Left colon (tissue), 2 donors: ENCODE data around the gene TOM1L2. TPM values are rescaled to one million over a fixed set of nuclear protein-coding genes. Genes with fewer than 3 reads are reported as not detected.
"Not testable (repeated sequence)": the region's sequence is repeated elsewhere in the genome, so short reads cannot be mapped to it uniquely, and the experiment has no call there.

Experiments
- ATAC-seq: fragments of 200-7000 bp; cut with Tn5 transposase; one replicate; pipeline ENCODE4 v1.9.1; 2020; ENCODE audit warnings: mild to moderate bottlenecking, moderate library complexity
- DNase-seq, 2 donors: peaks; one replicate each; pipeline ENCODE4 v3.0.0-alpha.2; 2020
- intact Hi-C, 2 donors: fragments of 100-400 bp; cut with DNase I in 1 of 2; cut with micrococcal nuclease in 1 of 2; formaldehyde crosslinking; loops; one replicate each; pipeline versions ENCODE4 v1.11.2 to v1.14.0; 2022; cut with DNase I, micrococcal nuclease
- total RNA-seq, 2 donors: library from RNA; stranded (reverse); fragmentation: NEBNext Ultra II Directional; extraction: Animal tissue kit (Norgen Biotek cat#: 25700); gene quantifications; one replicate each; pipeline ENCODE4 v1.2.1, GENCODE V29; 2021
- donor health status: DM: no; HTN: no; CAD: no.
- donor health status: DM: yes; HTN: yes; CAD: no.

Gene TOM1L2
- total RNA-seq, 2 donors from 2014 or later = 55.5 to 72.9 TPM

DNA sequence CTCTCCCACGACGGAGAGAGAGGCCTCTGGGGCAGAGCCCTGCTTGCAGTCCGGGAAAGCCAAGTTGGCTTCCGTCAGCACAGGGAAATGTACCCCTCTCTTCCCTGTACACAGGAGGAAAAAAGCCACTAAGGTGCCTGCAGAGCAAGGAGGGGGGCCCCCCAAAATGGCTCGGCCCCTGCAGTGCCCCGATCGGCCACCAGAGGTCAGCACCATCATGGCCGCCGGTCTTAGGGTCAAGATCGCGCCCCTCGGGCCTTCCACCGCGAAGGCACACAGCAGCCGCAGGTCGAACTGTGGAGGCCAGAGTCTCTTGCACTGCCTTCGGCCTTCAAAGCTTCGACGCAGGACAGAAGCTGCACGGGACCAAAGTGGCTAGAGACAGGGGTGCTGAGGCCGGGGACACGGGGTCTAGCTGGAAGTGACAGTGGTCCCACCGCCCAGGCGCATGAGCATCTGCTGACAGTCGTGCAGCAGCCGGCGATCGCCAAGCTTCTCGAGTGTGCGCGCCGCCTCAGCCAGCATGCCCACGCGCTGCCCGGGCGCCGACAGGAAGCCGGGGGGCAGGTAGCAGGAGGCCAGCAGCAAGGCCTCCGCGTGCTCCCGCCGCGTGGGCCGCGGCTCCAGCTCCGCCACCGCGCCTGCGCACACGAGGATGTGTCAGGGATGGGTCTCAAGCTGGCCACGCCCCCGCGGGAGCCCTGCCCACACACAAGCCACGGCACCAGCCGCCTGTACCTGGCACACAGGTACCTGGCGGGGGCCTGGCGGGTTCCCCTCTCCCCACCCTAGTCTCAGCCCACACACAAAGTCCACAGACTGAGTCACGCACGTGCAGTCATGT lies 159.8 kb downstream of the TOM1L2 start:
- ATAC-seq (peak; percentile 39), DNase-seq (peak in 1 of 2 donors; percentile 72)
- intact Hi-C loops = loop anchor here (2.0 to 5.0 kb wide), 2 partner anchors 40 to 48 kb away; no protein-coding TSS in a partner anchor

DNA sequence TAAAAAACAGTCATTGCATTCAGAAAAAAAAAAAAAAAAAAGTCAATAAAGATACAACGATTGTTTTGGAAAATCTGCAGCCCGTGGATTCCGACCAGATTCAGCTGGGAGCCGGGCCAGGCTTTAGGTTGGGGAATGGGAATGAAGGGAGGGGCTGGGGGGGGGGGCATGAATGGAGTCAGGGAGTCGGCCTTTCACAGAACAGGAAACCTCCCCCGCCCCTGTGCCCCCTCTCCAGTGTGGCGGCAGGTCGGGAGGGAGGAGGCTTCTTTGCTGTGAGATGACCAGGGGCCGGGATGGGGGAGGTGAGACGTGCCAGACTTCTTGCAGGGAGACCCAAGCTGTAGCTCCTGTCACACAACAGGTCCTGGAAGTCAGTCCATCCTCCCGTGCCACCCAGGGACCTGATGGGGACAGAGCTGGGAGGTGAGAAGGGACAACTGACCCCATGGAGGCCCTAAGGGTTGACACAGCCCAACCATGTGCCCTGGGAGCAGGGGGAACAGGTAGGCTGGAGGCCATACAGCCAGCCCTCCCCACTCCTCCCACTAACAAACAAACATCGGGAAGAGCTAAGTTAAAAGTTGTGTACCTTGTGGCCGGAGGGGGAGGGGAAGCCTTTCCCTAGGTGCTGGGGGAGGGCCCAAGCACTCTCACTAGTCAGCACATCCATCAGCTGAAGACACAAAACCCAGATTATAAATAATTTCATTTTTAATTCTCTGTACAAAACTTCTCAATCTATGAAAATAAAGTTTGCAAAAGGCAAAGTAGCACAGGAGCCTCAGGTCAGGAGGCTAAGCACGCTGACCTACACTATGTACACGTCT lies 160.6 kb downstream of the TOM1L2 start:
- intact Hi-C loops = loop anchor here (2.0 to 5.0 kb wide), 2 partner anchors 41 to 49 kb away; no protein-coding TSS in a partner anchor
- ATAC-seq (no peak), DNase-seq (no peak)

DNA sequence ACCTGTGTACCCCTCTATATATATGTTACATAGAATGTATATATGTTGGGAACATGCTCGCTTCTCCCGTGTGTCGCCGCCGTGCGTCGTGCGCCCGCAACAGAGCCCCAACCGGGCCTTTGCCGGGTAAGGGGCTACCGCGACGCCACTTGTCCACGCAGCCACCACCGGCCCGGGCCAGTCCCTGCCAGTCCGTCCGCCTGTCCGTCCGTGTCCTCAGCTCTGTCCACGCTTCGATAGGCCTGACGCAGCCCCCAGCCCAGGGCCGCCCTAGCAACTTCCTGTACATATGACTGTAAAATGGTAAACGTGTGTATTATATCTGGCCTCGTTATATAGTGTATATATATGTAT lies 161.3 kb downstream of the TOM1L2 start:
- DNase-seq (no peak), ATAC-seq (no peak)
- intact Hi-C loops = loop anchor here in 1 of 2 donors (5.0 kb wide), 1 partner anchor 41 kb away; no protein-coding TSS in a partner anchor

DNA sequence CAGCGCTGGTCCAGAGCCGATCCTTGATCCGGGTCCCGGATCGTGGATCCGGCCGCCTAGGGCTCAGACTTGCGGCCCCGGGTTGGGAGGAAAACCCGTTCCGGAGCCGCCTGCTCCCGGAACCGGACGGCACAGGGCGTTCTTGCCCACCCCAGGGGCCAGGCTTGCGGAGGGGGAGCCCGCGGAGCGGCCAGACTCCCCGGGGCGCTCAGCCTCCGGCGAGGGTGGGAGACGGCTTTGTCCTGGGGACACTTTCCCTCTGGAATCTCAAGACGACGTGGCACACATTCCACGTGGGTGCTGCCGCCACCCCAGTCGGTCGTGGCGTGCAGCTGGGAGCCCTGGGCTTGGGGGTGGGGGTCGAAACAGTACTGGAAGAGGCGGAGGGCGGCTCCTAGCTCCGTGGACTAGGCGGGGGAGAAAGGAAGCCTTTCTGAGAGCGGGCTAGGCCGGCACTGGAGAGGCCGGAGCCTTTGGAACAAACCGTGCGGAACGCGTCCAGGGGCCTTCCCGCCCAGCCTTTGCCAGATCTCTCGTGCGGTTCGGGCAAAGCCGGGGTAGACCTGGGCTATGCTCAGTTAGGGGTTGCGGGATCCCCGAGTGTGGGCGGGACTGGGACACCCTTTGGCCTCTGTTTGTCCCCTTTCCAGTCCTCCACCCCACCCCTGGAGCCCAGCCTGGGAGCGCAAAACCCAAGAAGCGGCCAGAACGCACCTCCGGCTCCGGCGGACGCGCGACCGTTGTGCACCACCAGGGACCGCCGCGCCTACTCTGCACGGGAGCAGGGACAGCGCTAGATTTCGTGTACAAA lies 161.9 kb downstream of the TOM1L2 start:
- intact Hi-C loops = loop anchor here in 1 of 2 donors (5.0 kb wide), 1 partner anchor 42 kb away; no protein-coding TSS in a partner anchor

DNA sequence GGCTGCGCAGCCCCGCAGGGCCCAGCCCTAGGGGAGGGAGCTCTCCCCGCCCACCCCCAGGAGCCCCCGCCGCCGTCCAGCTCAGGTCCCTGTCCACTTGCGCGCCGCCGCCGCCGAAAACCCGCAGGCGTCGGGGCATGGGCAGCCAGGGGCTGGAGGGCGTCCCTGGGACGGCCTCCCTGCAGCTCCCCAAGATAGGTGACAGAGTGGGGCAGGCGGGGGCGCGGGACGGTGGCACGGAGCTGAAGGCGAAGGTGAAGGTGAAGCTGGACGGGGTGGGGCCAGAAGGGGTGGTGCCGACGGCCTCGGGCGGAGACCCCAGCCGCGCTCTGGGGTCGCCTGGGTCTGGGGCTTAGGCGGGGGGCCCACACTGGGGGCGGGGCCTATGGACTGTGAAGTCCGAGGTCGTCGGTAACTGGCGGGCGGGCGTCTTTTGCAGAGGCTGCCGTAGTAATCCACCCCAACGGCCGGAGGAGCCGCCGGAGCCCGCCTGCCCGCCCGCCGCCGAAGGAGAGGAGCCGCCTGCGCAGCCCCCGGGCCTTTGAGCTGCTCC lies 162.6 kb downstream of the TOM1L2 start:
- ATAC-seq (no peak), DNase-seq (no peak)
- intact Hi-C loops = loop anchor here in 1 of 2 donors (5.0 kb wide), 1 partner anchor 43 kb away; no protein-coding TSS in a partner anchor

More for the DNA sequence above, 161.9 kb downstream of the TOM1L2 start:
- no peak for DNase-seq
- ATAC-seq = peak; percentile 5

DNA sequence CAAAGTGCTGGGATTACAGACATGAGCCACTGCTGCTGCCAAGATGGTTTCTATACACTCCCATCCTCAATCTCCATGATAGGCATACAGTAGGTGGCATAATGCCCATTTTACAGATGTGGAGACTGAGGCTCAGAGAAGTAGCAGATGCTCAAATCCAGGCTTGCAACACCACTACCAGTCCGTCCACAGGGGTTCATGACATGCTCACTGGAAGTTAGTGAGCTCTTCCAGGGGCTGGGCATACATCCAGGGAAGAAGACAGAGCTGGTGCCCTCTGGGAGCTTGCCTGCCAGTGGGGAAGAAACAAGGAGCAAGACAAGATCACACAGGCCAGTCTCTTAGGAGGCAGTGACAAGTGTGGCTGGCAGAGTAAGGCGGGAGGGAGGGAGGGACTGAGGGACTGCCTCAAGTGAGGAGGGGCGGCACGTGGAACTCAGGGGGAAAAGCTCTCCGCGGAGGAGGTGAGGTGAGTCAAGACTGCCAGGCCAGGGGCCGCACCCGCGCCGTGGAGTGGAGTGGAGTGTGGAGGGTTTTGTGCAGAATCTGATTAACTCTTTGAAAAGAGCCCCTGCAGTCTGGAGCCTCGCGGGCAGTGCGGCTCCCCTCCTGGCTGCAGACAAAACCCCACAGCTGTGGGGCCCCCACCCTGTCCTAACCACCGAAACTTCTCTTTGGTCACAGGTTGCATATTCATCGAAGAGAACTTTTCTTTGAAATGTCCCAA lies 163.3 kb downstream of the TOM1L2 start:
- ATAC-seq (no peak), DNase-seq (no peak)
- intact Hi-C loops = no loop called here

DNA sequence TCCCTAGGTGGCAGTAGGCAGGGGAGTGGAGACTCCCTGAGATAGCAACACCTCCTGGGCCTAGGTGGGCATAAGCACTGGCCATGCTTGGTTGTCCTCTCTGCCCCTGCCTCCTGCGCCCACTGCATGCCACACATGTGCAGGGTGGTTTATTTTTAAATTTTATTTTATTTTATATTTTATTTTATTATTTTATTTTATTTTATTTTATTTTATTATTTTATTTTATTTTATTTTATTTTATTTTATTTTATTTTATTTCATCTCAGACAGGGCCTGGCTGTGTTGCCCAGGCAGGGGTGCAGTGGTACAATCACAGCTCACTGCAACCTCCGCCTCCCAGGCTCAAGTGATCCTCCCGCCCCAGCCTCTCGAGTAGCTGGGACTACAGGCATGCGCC lies 164.0 kb downstream of the TOM1L2 start:
- ATAC-seq, DNase-seq, intact Hi-C loops: not testable (repeated sequence)

DNA sequence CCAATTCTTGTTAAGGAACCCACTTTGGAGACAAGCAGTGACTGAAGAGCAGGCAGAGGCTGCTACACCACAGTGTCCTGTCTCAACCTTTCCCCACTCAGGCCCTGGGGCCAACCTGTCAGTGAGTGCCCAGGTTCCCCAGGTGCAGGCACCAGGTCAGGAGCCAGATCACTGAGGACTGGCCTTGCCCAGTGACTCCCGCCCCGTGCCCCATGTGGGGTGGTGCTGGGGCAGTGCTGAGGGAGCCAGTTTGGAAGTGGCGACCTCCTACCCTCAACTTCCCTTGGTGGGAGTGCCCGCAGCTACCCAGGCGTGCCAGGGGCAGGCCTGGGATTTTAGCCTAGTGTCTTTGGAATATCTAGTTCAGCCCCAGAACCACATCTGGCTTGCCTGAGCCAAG lies 164.8 kb downstream of the TOM1L2 start:
- intact Hi-C loops = no loop called here
- DNase-seq (no peak), ATAC-seq (no peak)

DNA sequence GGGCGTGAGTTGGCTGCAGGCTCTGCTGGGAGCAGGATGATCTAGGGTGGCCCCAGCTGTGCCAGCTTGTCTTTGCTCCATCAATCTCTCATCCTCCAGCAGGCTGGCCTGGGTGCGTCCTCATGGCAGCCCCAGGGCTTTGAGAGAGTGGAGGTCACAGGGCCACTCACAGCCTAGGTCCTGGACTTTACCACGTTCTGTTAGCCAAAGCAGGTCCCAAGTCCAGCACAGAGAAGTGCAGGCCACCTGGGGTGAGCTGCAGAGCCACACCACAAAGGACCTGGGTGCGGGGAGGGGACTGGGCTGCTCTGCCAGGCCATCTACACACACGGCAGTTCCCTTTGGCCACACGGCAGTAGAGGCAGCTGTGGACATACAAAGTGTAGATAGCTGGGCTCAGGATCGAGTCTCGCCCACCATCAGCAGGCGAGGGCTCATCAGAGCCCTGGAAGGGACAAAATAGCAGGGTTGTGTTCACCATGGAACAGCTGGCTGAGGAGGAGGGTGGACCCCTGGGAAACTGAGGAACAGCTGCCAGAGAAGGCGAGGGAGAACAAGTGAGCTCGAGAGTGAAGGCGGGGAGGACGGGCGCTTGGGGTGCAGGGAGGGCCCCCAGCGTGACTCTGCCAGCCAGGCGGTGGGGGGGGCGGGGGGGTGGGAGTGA lies 165.5 kb downstream of the TOM1L2 start:
- DNase-seq (no peak), ATAC-seq (no peak)
- intact Hi-C loops = no loop called here

DNA sequence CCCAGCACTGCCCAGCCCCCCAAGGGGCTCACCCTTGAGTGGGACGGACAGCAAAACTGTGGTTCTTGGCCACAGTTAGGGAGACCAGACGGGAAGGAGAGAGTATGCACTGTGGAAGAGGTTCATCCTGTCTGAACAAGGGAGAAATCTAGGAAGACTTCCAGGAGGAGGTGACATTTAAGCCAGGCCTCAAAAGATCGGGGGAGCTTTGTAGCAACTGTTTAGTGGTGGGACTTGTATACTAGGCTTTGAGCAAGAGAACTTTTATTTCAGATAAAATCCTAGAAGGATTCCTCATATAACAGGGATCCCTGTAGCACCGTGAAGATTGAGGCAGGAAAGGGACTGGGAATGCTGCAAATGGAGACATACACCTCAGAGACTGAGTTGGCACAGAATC lies 166.2 kb downstream of the TOM1L2 start:
- intact Hi-C loops = no loop called here
- ATAC-seq (no peak), DNase-seq (no peak)

DNA sequence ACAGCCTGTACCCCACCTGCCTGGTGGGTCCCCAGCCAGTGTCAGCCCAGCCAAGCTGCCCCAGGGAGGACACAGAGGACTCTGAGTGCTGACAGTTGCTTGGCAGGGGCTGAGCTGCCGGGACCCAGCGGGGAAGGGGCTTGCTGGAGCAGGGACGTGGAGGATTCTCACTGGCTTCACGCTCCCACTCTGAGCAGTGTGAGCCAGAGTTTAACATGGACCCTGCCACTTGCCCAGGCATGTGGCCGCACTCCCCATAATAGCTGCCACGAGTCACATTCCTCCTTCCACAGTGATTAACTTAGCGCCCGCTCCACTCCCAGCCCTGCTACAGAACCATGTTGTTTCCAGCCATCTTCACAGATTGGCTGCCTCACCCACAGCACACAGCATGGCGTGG lies 166.6 kb downstream of the TOM1L2 start:
- ATAC-seq (no peak), DNase-seq (no peak)
- intact Hi-C loops = no loop called here

DNA sequence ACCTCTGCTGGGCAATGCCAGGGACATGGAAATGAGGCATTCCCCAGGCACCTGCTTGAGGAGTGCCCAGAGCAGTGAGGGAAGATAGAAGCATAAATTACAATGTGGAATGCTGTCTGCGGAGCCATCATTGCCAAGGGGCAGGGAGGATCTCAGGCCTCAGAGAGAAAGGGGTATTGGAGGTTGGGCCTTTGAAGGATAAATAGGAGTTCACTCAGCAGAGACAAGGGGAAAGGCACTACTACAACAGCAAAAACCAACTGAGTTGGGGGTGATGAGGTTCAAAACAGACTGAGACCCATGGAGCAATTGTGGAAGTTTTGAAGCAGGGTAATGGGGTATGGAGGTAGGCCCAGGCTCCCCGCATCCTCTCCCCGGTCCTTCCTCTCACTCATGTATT lies 168.2 kb downstream of the TOM1L2 start:
- intact Hi-C loops = loop anchor here in 1 of 2 donors (5.0 kb wide), 1 partner anchor 53 kb away; no protein-coding TSS in a partner anchor
- no peak for ATAC-seq
- no peak for DNase-seq

DNA sequence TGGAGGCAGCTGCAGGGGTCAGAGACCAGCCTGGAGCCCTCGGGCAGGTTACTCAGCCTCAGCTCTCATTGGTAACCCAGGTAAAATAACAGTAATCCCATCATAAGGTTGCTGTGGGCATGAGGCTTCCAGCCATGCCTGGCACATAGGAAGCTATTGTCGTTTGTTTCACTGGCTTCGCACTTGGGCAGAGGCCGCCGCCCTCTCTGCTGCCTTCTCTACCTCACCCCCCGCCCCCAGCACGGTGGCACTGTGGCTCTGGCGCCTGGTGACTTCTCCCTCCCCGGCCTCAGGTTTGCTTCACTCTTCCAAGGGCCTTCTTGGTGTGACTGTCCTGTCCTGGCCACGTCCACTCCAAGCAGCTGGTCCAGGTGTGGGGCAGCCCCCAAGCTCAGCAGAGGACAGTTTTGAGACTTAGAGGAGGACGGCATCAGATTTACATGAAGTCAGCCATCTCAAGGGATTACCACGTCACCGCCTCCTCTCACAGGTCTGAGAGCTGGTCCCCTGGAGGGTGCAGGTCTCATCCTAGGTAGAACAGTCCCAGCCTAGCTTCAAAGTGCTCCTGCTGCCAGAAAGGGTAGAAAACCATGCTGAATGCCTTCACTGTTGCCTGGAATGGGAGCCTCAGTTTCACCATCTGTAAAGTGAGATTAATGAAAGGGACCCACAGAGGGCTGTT lies 170.3 kb downstream of the TOM1L2 start:
- no peak for DNase-seq
- intact Hi-C loops = loop anchor here in 1 of 2 donors (5.0 kb wide), 1 partner anchor 55 kb away; no protein-coding TSS in a partner anchor
- no peak for ATAC-seq

DNA sequence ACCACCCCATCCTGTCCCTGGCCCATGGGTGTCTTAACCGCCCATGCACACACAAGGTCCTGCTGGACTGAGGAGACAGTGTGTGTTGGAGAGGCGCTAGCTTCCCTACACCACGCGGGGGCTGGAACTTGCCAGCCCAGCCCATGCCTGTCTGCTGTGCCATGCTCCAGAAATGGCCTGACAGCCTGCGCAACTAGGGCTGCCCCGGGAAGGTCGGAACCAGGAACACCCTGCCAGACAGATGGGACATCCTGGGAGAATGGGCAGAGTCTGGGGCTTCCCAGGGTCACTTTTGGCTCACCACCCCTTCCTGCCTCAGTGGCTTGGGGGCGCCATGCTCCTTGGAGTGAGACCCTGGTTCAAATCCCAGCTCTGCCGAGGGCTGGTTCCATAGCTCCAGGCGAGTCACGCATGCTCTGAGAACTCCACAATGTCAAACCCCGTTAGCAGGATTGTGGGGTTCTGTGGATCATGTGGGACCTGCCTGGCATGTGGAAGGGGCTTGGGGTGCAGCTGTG lies 171.6 kb downstream of the TOM1L2 start:
- no peak for DNase-seq
- intact Hi-C loops = loop anchor here in 1 of 2 donors (5.0 kb wide), 1 partner anchor 57 kb away; no protein-coding TSS in a partner anchor
- ATAC-seq = no peak

DNA sequence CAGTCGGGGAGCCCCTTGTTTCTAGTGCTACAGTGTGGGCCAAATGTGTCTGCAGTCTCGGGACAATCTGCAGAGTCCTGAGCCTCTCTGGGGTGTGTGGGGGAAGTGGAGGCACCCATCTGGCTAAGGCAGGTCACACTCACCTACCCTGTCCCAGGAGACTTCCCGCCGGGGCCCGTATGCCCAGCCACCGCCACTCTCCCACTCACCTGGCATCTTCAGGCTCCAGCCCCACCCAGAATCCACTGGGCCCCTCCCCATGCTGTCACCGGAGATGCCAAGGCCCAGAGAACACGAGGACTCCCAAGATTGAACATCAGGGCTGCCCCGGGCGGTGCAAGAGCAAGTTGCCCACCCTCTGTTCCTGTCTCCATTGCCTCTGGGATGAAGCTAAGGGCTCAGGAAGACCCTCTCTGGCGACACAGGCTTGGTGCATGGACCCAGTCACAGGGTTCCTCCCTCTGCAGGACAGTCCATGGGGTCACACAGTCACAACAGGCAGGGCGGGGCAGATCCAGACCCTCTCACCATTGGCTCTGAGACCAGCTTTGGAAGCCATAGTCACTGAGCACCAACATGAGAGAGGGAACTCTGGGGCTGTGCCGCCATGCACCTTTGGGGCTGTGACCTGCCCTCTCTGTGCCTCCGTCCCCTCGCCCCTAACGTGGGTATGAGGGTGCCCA lies 173.5 kb downstream of the TOM1L2 start:
- intact Hi-C loops = no loop called here
- ATAC-seq (no peak), DNase-seq (no peak)

DNA sequence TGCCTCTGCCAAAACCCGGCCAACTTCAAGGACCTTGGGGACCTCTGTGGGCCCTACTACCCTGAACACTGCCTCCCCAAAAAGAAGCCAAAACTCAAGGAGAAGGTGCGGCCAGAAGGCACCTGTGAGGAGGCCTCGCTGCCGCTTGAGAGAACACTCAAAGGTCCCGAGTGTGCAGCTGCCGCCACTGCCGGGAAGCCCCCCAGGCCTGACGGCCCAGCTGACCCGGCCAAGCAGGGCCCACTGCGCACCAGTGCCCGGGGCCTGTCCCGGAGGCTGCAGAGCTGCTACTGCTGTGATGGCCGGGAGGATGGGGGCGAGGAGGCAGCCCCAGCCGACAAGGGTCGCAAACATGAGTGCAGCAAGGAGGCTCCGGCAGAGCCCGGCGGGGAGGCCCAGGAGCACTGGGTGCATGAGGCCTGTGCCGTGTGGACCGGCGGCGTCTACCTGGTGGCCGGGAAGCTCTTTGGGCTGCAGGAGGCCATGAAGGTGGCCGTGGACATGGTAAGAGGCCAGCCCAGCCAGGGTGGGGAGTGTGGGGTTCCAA lies 174.1 kb downstream of the TOM1L2 start:
- ATAC-seq (no peak), DNase-seq (no peak)
- intact Hi-C loops = no loop called here
